Neural cell (in vitro differentiated cells): Measurements from ENCODE around the gene FKBP14.
"Not testable (repeated sequence)": the region's sequence is repeated elsewhere in the genome, so short reads cannot be mapped to it uniquely, and the experiment has no call there.

Source experiments
- CTCF ChIP-seq: fragments of 450-650 bp; IDR thresholded peaks from 2 replicates; pipeline ENCODE4 v1.5.1; 2014; ENCODE audit warnings: antibody characterized with exemption, mild to moderate bottlenecking, moderate library complexity; ENCODE audit not compliant: poor library complexity, severe bottlenecking
- EP300 ChIP-seq: fragments of 450-650 bp; conservative IDR thresholded peaks from 2 replicates; pipeline ENCODE4 v1.6.1; 2014; ENCODE audit warnings: antibody characterized with exemption, mild to moderate bottlenecking, moderate library complexity; ENCODE audit not compliant: poor library complexity, severe bottlenecking
- EZH2 ChIP-seq: fragments of 200-600, 300-800 bp; shearing (Covaris generic), sonication (generic); IDR thresholded peaks from 2 replicates; pipeline ENCODE4 v1.6.1; 2014; ENCODE audit warnings: antibody characterized with exemption, low read length, borderline replicate concordance, mild to moderate bottlenecking; ENCODE audit not compliant: insufficient read depth, poor library complexity, severe bottlenecking
- MXI1 ChIP-seq: fragments of 450-650 bp; conservative IDR thresholded peaks from 2 replicates; pipeline ENCODE4 v1.6.1; 2014; ENCODE audit warnings: antibody characterized with exemption, mild to moderate bottlenecking; ENCODE audit not compliant: poor library complexity, severe bottlenecking
- POLR2AphosphoS5 ChIP-seq: IDR thresholded peaks from 2 replicates; pipeline ENCODE4 v1.6.1; 2012
- RAD21 ChIP-seq: fragments of 450-650 bp; conservative IDR thresholded peaks from 2 replicates; pipeline ENCODE4 v1.6.1; 2014; ENCODE audit warnings: antibody characterized with exemption, mild to moderate bottlenecking, moderate library complexity
- REST ChIP-seq: IDR thresholded peaks from 2 replicates; pipeline ENCODE4 v1.6.1; 2012; ENCODE audit warnings: borderline replicate concordance
- SMC3 ChIP-seq: fragments of 450-650 bp; conservative IDR thresholded peaks from 2 replicates; pipeline ENCODE4 v1.6.1; 2014; ENCODE audit warnings: antibody characterized with exemption, mild to moderate bottlenecking, moderate library complexity; ENCODE audit not compliant: poor library complexity
- TAF1 ChIP-seq: IDR thresholded peaks from 2 replicates; pipeline ENCODE4 v1.6.1; 2012; ENCODE audit warnings: low read depth

- TF ChIP-seq CTCF, EP300, EZH2, TAF1, RAD21, POLR2AphosphoS5, MXI1, REST, SMC3: not testable (repeated sequence)
These were observed 64.9 kb downstream of the FKBP14 start for GRCh38 chr7:29961611-29962010.
